ENCODE results near the gene PLEKHS1.

Gene PLEKHS1

DNA sequence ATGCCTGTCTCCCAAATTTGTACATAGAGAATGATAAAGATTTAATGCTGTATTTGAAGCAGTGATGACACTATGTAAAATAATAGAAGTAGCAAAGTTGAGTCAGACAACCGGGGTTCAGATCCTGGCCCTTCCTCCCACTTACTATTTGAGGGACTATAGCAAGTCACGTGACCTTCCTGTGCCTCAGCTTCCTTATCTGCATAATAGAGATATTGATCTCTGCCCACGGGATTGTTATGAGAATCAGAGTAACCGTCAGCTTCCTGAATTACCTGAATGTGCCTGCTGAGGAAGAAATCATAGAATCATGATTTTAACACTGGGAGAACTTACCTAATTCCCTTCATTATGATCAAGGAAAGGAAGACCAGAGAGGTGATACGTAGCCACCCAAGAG lies 44.9 kb upstream of the PLEKHS1 start:
- TF ChIP-seq, protein P1, sequence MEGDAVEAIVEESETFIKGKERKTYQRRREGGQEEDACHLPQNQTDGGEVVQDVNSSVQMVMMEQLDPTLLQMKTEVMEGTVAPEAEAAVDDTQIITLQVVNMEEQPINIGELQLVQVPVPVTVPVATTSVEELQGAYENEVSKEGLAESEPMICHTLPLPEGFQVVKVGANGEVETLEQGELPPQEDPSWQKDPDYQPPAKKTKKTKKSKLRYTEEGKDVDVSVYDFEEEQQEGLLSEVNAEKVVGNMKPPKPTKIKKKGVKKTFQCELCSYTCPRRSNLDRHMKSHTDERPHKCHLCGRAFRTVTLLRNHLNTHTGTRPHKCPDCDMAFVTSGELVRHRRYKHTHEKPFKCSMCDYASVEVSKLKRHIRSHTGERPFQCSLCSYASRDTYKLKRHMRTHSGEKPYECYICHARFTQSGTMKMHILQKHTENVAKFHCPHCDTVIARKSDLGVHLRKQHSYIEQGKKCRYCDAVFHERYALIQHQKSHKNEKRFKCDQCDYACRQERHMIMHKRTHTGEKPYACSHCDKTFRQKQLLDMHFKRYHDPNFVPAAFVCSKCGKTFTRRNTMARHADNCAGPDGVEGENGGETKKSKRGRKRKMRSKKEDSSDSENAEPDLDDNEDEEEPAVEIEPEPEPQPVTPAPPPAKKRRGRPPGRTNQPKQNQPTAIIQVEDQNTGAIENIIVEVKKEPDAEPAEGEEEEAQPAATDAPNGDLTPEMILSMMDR (IDR thresholded peaks at IDR 0.05; ENCODE audit: insufficient read depth, low read length): no peak
- TF ChIP-seq, protein P2, sequence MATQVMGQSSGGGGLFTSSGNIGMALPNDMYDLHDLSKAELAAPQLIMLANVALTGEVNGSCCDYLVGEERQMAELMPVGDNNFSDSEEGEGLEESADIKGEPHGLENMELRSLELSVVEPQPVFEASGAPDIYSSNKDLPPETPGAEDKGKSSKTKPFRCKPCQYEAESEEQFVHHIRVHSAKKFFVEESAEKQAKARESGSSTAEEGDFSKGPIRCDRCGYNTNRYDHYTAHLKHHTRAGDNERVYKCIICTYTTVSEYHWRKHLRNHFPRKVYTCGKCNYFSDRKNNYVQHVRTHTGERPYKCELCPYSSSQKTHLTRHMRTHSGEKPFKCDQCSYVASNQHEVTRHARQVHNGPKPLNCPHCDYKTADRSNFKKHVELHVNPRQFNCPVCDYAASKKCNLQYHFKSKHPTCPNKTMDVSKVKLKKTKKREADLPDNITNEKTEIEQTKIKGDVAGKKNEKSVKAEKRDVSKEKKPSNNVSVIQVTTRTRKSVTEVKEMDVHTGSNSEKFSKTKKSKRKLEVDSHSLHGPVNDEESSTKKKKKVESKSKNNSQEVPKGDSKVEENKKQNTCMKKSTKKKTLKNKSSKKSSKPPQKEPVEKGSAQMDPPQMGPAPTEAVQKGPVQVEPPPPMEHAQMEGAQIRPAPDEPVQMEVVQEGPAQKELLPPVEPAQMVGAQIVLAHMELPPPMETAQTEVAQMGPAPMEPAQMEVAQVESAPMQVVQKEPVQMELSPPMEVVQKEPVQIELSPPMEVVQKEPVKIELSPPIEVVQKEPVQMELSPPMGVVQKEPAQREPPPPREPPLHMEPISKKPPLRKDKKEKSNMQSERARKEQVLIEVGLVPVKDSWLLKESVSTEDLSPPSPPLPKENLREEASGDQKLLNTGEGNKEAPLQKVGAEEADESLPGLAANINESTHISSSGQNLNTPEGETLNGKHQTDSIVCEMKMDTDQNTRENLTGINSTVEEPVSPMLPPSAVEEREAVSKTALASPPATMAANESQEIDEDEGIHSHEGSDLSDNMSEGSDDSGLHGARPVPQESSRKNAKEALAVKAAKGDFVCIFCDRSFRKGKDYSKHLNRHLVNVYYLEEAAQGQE (IDR thresholded peaks at IDR 0.05; ENCODE audit: insufficient replicate concordance, low read depth): no peak
- TF ChIP-seq POLR2AphosphoS5 (IDR thresholded peaks at IDR 0.05; ENCODE audit: low read depth): no peak
- TF ChIP-seq SPI1 (IDR thresholded peaks at IDR 0.05; ENCODE audit: borderline replicate concordance, low read depth): no peak
- no peak for TF ChIP-seq GABPA (IDR thresholded peaks at IDR 0.05; ENCODE audit: low read depth)
- no peak for DNase-seq (ENCODE audit: low read depth in 1 of 2, low spot score in 1 of 2)
- Histone ChIP-seq H3K4me3 (replicated peaks; ENCODE audit: insufficient read depth, low read length) (no peak overlapping the region), H3K27me3 (ENCODE audit: insufficient read depth, poor library complexity, severe bottlenecking) (no peaks in the 10 kb centered on the region), H3K27ac (replicated peaks) (no peak overlapping the region)

DNA sequence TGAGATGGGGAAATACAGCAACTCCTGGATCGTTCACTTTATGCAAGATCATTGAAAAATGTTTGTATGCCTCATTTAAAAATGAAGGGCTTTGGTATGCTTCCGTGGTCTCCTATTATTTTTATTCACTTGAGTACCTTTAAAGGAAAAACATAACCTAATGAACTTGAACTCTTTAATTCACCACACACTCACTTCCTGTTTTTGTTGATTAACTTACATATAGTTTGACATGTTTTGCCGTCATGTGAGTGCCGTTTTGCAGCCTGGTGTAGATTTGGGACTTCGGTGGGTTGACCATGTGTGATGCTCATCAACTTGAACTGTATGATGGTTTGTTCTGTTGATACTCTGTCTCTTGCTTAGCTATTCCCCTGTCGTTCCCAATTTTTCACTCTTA lies 42.8 kb upstream of the PLEKHS1 start:
- TF ChIP-seq SPI1 (IDR thresholded peaks at IDR 0.05; ENCODE audit: borderline replicate concordance, low read depth): peak; percentile 57
- TF ChIP-seq, protein P1 (IDR thresholded peaks at IDR 0.05; ENCODE audit: insufficient read depth, low read length): no peak
- DNase-seq (ENCODE audit: low read depth in 1 of 2, low spot score in 1 of 2): no peak
- no peaks in the 10 kb centered on the region for H3K27me3 ChIP-seq (ENCODE audit: insufficient read depth, poor library complexity, severe bottlenecking)
- no peak overlapping the region for H3K4me3 ChIP-seq (replicated peaks; ENCODE audit: insufficient read depth, low read length)
- H3K27ac ChIP-seq (replicated peaks): no peak overlapping the region

DNA sequence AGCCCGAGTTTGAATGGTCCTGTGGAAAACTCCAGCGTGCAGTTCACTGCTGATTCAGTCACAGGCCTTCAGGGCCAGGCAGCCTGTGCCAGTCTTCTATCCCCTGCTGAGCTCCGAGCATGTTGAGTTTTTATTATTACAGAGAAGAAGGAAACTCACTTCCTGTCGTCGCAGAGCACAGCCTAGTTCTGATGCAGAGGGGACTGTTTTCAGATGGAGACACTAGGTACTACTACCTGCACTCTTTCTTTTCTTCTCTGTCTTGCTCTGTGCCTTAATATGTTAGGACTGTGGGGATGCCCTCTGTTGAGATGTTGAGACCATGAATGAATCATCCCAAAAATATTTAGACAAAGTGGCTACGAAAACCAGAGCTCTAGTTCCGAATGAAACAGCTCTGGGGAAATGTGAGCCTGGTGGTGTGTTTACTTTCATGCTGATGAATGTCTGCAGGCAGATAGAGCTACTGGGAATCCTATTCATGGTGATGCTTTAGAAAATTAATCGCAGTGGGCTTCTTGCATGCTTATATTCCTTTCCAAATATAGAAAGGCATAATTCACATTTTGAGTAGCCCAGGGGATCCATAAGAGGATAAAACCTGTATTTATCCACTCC lies 42.2 kb upstream of the PLEKHS1 start:
- Histone ChIP-seq H3K27me3 (ENCODE audit: insufficient read depth, poor library complexity, severe bottlenecking) (no peaks in the 10 kb centered on the region), H3K4me3 (replicated peaks; ENCODE audit: insufficient read depth, low read length) (no peak overlapping the region), H3K27ac (replicated peaks) (no peak overlapping the region)
- no peak for DNase-seq (ENCODE audit: low read depth in 1 of 2, low spot score in 1 of 2)
- TF ChIP-seq, protein P1 (IDR thresholded peaks at IDR 0.05; ENCODE audit: insufficient read depth, low read length): no peak
- TF ChIP-seq, protein P2 (IDR thresholded peaks at IDR 0.05; ENCODE audit: insufficient replicate concordance, low read depth): no peak
- TF ChIP-seq POLR2AphosphoS5 (IDR thresholded peaks at IDR 0.05; ENCODE audit: low read depth) (no peak), GABPA (IDR thresholded peaks at IDR 0.05; ENCODE audit: low read depth) (no peak), SPI1 (IDR thresholded peaks at IDR 0.05; ENCODE audit: borderline replicate concordance, low read depth) (no peak)

DNA sequence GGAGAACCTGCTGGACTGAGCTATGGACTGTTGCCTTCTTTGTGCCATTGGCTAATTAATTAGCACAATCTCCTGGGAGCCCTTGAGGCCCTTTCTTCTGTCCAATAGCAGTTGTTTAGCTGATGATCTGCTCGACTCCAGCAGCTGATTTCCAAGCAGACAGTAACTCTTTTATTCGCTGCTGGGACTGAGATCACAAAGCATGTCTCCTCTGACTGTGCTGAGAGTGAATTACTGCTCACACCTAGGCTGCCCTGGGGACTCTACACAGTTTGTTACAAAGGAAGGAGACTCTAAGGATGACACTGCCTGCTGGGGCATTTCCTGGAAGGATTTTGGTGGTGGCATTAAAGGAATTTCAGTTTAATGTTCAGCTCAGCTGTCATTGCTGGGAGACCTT lies 40.3 kb upstream of the PLEKHS1 start:
- DNase-seq (ENCODE audit: low read depth in 1 of 2, low spot score in 1 of 2): no peak
- H3K27me3 ChIP-seq (ENCODE audit: insufficient read depth, poor library complexity, severe bottlenecking): no peaks in the 10 kb centered on the region
- no peak overlapping the region for H3K27ac ChIP-seq (replicated peaks)
- H3K4me3 ChIP-seq (replicated peaks; ENCODE audit: insufficient read depth, low read length): no peak overlapping the region
- TF ChIP-seq, protein P2 (IDR thresholded peaks at IDR 0.05; ENCODE audit: insufficient replicate concordance, low read depth): no peak
- TF ChIP-seq SPI1 (IDR thresholded peaks at IDR 0.05; ENCODE audit: borderline replicate concordance, low read depth): no peak
- TF ChIP-seq POLR2AphosphoS5 (IDR thresholded peaks at IDR 0.05; ENCODE audit: low read depth): no peak
- TF ChIP-seq, protein P1 (IDR thresholded peaks at IDR 0.05; ENCODE audit: insufficient read depth, low read length): no peak
- TF ChIP-seq GABPA (IDR thresholded peaks at IDR 0.05; ENCODE audit: low read depth): no peak

Data from HL-60 (cell line).